ENCODE results near the gene LRRC75B. TPM values are rescaled to one million over a fixed set of nuclear protein-coding genes. Genes with fewer than 3 reads are reported as not detected.

The LRRC75B gene
- total and polyA plus RNA-seq, 4 donors, result 4.6 to 47.7 (median 10.6) TPM

GRCh38 chr22:24543185-24543601 is 49.7 kb downstream of the LRRC75B start:
- WGBS, 2 donors, result 54 to 61% methylated on average over 7 of the region's 7 CpGs

DNA sequence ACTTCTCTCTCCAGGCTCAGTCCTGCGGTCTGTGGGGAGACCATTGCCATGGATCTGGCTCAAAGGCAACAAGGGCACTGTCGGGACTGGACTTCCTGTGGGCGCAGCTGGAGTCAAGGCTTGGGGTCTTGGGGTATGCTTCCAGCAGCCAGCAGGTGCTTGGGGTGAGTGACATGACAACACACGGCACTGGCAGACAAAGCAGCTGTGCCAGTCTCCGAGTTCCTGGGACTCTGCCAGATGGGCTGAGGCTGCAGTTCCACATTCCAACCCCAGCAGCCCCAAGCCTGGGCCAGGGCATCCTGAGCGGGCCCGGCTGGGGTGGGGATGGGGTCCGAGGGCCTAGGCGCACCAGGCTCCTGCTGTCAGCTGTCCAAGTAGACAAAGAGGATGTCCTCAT is 50.2 kb downstream of the LRRC75B start:
- ATAC-seq (ENCODE audit: low FRiP score), result no peak
- no peaks in the 10 kb centered on the region for H3K27me3 ChIP-seq (ENCODE audit: control insufficient read depth in 1 of 2, insufficient read depth in 2 of 2, low read length in 1 of 2)
- peaks cover 0 to 5% of the 10 kb centered on the region in 2 donors for H3K36me3 ChIP-seq (ENCODE audit: control insufficient read depth in 1 of 2, insufficient read depth in 2 of 2, low read length in 1 of 2)
- H3K4me3 ChIP-seq (ENCODE audit: low read length in 2 of 2), result no peak overlapping the region
- H3K27ac ChIP-seq (ENCODE audit: low read depth in 1 of 2, low read length in 2 of 2), result no peak overlapping the region
- H3K4me1 ChIP-seq (ENCODE audit: control insufficient read depth in 1 of 2, insufficient read depth in 2 of 2, low read length in 2 of 2), result no peaks in the 10 kb centered on the region
- intact Hi-C loops (cut with DNase I), result no loop called here
- H3K9me3 ChIP-seq (ENCODE audit: control insufficient read depth, low read length), result no peaks in the 10 kb centered on the region
- no peak for DNase-seq
- WGBS, 2 donors, result 29 to 31% methylated on average over 9 of the region's 9 CpGs

More at GRCh38 chr22:24543185-24543601, 49.7 kb downstream of the LRRC75B start:
- intact Hi-C loops (cut with DNase I), result no loop called here
- Histone ChIP-seq H3K4me1 (ENCODE audit: control insufficient read depth in 1 of 2, insufficient read depth in 2 of 2, low read length in 2 of 2) (no peaks in the 10 kb centered on the region), H3K36me3 (ENCODE audit: control insufficient read depth in 1 of 2, insufficient read depth in 2 of 2, low read length in 1 of 2) (peaks cover 0 to 5% of the 10 kb centered on the region in 2 donors), H3K27ac (ENCODE audit: low read depth in 1 of 2, low read length in 2 of 2) (no peak overlapping the region), H3K9me3 (ENCODE audit: control insufficient read depth, low read length) (no peaks in the 10 kb centered on the region), H3K4me3 (ENCODE audit: low read length in 2 of 2) (no peak overlapping the region), H3K27me3 (ENCODE audit: control insufficient read depth in 1 of 2, insufficient read depth in 2 of 2, low read length in 1 of 2) (no peaks in the 10 kb centered on the region)
- no peak for DNase-seq
- ATAC-seq (ENCODE audit: low FRiP score), result no peak

DNA sequence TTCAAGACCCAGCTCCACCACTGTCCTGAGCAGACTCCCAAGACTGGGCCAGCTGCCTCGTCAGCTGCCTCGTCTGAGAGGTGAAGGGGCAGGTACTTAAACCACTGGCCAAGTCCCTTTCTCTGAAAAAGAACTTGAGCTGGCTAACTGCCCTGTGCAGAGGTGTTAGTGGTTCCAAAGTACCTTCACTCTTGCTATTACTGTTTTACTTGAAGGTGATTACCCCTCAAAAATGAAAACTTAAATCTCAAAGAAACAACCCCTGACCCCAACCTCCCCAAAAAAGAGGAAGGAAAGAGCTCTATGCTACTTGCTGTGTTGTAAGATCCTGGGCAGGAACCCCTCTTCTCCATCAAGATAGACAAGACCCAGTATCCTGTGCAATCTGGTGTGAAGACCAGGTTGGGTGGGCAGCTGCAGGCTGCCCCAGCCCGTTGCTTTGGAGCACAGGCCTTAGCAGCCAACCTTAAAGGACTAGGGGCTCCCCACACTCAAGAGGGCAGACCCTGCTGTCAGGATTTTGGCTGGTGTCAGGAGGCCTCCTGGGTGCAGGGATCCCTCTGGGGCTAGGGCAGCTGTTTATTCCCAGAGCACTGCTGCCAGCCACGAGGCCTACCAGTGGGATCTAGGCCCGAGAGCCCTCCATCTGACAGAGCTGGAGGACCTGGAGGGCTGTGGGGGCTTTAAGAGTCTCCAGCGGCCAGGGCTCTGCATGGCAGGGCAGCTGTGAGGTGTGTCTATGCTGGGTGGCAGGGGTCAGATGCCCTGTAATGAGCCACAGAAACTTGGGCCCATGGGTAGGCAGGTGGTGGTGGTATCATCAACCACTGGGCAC is 51.0 kb downstream of the LRRC75B start:
- WGBS, 2 donors, result 71 to 82% methylated on average over 6 of the region's 6 CpGs
- Histone ChIP-seq H3K36me3 (ENCODE audit: control insufficient read depth in 1 of 2, insufficient read depth in 2 of 2, low read length in 1 of 2) (peaks cover 0 to 4% of the 10 kb centered on the region in 2 donors), H3K27ac (ENCODE audit: low read depth in 1 of 2, low read length in 2 of 2) (no peak overlapping the region), H3K4me3 (ENCODE audit: low read length in 2 of 2) (no peak overlapping the region), H3K4me1 (ENCODE audit: control insufficient read depth in 1 of 2, insufficient read depth in 2 of 2, low read length in 2 of 2) (no peaks in the 10 kb centered on the region), H3K9me3 (ENCODE audit: control insufficient read depth, low read length) (no peaks in the 10 kb centered on the region), H3K27me3 (ENCODE audit: control insufficient read depth in 1 of 2, insufficient read depth in 2 of 2, low read length in 1 of 2) (no peaks in the 10 kb centered on the region)
- DNase-seq (no peak), ATAC-seq (ENCODE audit: low FRiP score) (no peak)
- intact Hi-C loops (cut with DNase I), result no loop called here

DNA sequence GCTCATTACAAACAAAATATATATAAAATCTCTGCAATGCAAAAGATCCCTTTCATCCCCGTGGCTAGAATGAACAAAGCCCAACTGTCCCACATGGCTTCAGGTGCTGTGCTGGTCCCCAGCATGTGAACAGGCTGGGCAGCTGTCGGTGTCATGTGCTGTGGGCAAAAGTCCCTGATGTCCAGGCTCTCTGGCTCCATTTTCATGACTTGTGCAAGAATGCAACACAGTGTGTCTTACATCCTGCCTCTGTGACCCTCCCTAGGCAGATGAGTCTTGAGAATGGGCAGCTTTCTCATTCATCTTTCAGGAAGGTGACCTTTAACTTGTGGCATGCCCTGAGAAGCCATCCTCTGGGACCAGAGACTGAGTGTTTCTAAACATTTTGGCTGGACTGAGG is 52.4 kb downstream of the LRRC75B start:
- Histone ChIP-seq H3K36me3 (ENCODE audit: control insufficient read depth in 1 of 2, insufficient read depth in 2 of 2, low read length in 1 of 2) (peaks cover 0 to 4% of the 10 kb centered on the region in 2 donors), H3K9me3 (ENCODE audit: control insufficient read depth, low read length) (no peaks in the 10 kb centered on the region), H3K27me3 (ENCODE audit: control insufficient read depth in 1 of 2, insufficient read depth in 2 of 2, low read length in 1 of 2) (no peaks in the 10 kb centered on the region), H3K4me1 (ENCODE audit: control insufficient read depth in 1 of 2, insufficient read depth in 2 of 2, low read length in 2 of 2) (no peaks in the 10 kb centered on the region), H3K4me3 (ENCODE audit: low read length in 2 of 2) (no peak overlapping the region), H3K27ac (ENCODE audit: low read depth in 1 of 2, low read length in 2 of 2) (no peak overlapping the region)
- intact Hi-C loops (cut with DNase I), result no loop called here
- 91 to 92% methylated on average over 2 of the region's 2 CpGs for WGBS, 2 donors
- ATAC-seq (ENCODE audit: low FRiP score) (no peak), DNase-seq (no peak)

- Histone ChIP-seq H3K36me3 (ENCODE audit: control insufficient read depth in 1 of 2, insufficient read depth in 2 of 2, low read length in 1 of 2) (peaks cover 0 to 2% of the 10 kb centered on the region in 2 donors), H3K4me1 (ENCODE audit: control insufficient read depth in 1 of 2, insufficient read depth in 2 of 2, low read length in 2 of 2) (no peaks in the 10 kb centered on the region), H3K9me3 (ENCODE audit: control insufficient read depth, low read length) (no peaks in the 10 kb centered on the region), H3K27ac (ENCODE audit: low read depth in 1 of 2, low read length in 2 of 2) (no peak overlapping the region), H3K4me3 (ENCODE audit: low read length in 2 of 2) (no peak overlapping the region), H3K27me3 (ENCODE audit: control insufficient read depth in 1 of 2, insufficient read depth in 2 of 2, low read length in 1 of 2) (no peaks in the 10 kb centered on the region)
- no peak for ATAC-seq (ENCODE audit: low FRiP score)
- no peak for DNase-seq
- 92 to 93% methylated on average over 3 of the region's 3 CpGs for WGBS, 2 donors
- intact Hi-C loops (cut with DNase I), result no loop called here
These were observed 56.8 kb downstream of the LRRC75B start for GRCh38 chr22:24536089-24536488.

Other genes starting within 250 kb of the LRRC75B start
- gene ADORA2A, start 165.5 kb downstream of the LRRC75B start, total RNA-seq, result 1 to 10 TPM; 4.5 to 5.1 TPM
- gene ADORA2A, start 165.5 kb downstream of the LRRC75B start, polyA plus RNA-seq, result 1 to 10 TPM; 2.5 to 4.8 TPM
- 1 to 10 TPM; 1.2 to 1.6 TPM for gene UPB1, start 97.7 kb downstream of the LRRC75B start, total RNA-seq
- under 1 TPM; 0.38 to 0.72 TPM for gene UPB1, start 97.7 kb downstream of the LRRC75B start, polyA plus RNA-seq
- gene GUCD1, start 37.9 kb downstream of the LRRC75B start, total RNA-seq, result 10 to 100 TPM; 60.7 to 67.0 TPM
- 10 to 100 TPM; 42.2 to 71.6 TPM for gene GUCD1, start 37.9 kb downstream of the LRRC75B start, polyA plus RNA-seq
- gene SNRPD3, start 37.1 kb downstream of the LRRC75B start, total RNA-seq, result 10 to 100 TPM; 43.4 to 44.8 TPM
- gene SNRPD3, start 37.1 kb downstream of the LRRC75B start, polyA plus RNA-seq, result 10 to 100 TPM; 75.2 to 91.4 TPM
- 10 to 100 TPM in 1 of 2 donors, 1 to 10 TPM in 1; 4.0 to 14.2 TPM for gene GGT1, start 10.1 kb upstream of the LRRC75B start, total RNA-seq
- 10 to 100 TPM; 14.3 to 24.1 TPM for gene GGT1, start 10.1 kb upstream of the LRRC75B start, polyA plus RNA-seq
- not detected for gene PIWIL3, start 181.6 kb upstream of the LRRC75B start, total RNA-seq
- not detected for gene PIWIL3, start 181.6 kb upstream of the LRRC75B start, polyA plus RNA-seq
- gene SGSM1, start 213.1 kb upstream of the LRRC75B start, total RNA-seq, result 1 to 10 TPM; 9.2 to 9.5 TPM
- 1 to 10 TPM in 1 of 2 donors, under 1 TPM in 1; 0.50 to 5.9 TPM for gene SGSM1, start 213.1 kb upstream of the LRRC75B start, polyA plus RNA-seq

Measured in aorta (tissue), 5 donors.